ENCODE data around the gene FTSJ3. TPM values are rescaled to one million over a fixed set of nuclear protein-coding genes. Genes with fewer than 3 reads are reported as not detected.

The FTSJ3 gene
- 55.5 to 66.9 TPM (median 59.4 TPM) in 5 replicates for total RNA-seq (2022; extraction: Qiagen RNA extraction; ENCODE audit: low read depth)

GRCh38 chr17:63827002-63827800 is at the start of gene FTSJ3, which contains the start of gene PSMC5:
Gene FTSJ3, minus strand, starts transcription at chr17:63827663. Its CDS starts 761 bp downstream, at chr17:63826902.
Gene PSMC5, plus strand, starts transcription at chr17:63827431. Its CDS starts 60 bp downstream, at chr17:63827491.

GRCh38 chr17:63873577-63873976 is 46.1 kb upstream of the FTSJ3 start, which contains the start of gene CSH2:
Gene CSH2, minus strand, starts transcription at chr17:63873677. Its CDS starts 63 bp downstream, at chr17:63873614.

GRCh38 chr17:63842540-63843386 is 15.3 kb upstream of the FTSJ3 start, which contains the start of gene SMARCD2:
Gene SMARCD2, minus strand, starts transcription at chr17:63842685. Its CDS starts 11 bp downstream, at chr17:63842674.

GRCh38 chr17:63774141-63774968 is 53.1 kb downstream of the FTSJ3 start, which contains the start of gene DDX42:
Gene DDX42, plus strand, starts transcription at chr17:63774170. Its CDS starts 12,880 bp downstream, at chr17:63787050.

GRCh38 chr17:63773272-63774140 is 54.0 kb downstream of the FTSJ3 start, which contains the start of gene CCDC47:
Gene CCDC47, minus strand, starts transcription at chr17:63773597. Its CDS starts 7,422 bp downstream, at chr17:63766175.

Other genes with a start within 250 kb of the FTSJ3 start
- gene TACO1, start 226.8 kb downstream of the FTSJ3 start, total RNA-seq (2022; extraction: Qiagen RNA extraction; ENCODE audit: low read depth) = 51.4 to 57.2 TPM (median 54.1 TPM) in 5 replicates
- 13.7 to 16.9 TPM (median 16.3 TPM) in 5 replicates for gene MAP3K3, start 205.2 kb downstream of the FTSJ3 start, total RNA-seq (2022; extraction: Qiagen RNA extraction; ENCODE audit: low read depth)
- 7.7 to 14.3 TPM (median 12.3 TPM) in 5 replicates for gene LIMD2, start 127.5 kb downstream of the FTSJ3 start, total RNA-seq (2022; extraction: Qiagen RNA extraction; ENCODE audit: low read depth)
- 24.8 to 27.6 TPM (median 26.0 TPM) in 5 replicates for gene STRADA, start 85.9 kb downstream of the FTSJ3 start, total RNA-seq (2022; extraction: Qiagen RNA extraction; ENCODE audit: low read depth)
- gene CCDC47, start 54.1 kb downstream of the FTSJ3 start, total RNA-seq (2022; extraction: Qiagen RNA extraction; ENCODE audit: low read depth) = 98.7 to 147 TPM (median 101 TPM) in 5 replicates
- 86.9 to 109 TPM (median 96.3 TPM) in 5 replicates for gene DDX42, start 53.5 kb downstream of the FTSJ3 start, total RNA-seq (2022; extraction: Qiagen RNA extraction; ENCODE audit: low read depth)
- 211 to 259 TPM (median 225 TPM) in 5 replicates for gene PSMC5, start 232 bp downstream of the FTSJ3 start, total RNA-seq (2022; extraction: Qiagen RNA extraction; ENCODE audit: low read depth)
- gene SMARCD2, start 15.0 kb upstream of the FTSJ3 start, total RNA-seq (2022; extraction: Qiagen RNA extraction; ENCODE audit: low read depth) = 54.3 to 62.8 TPM (median 61.0 TPM) in 5 replicates
- gene CSH2, start 46.0 kb upstream of the FTSJ3 start, total RNA-seq (2022; extraction: Qiagen RNA extraction; ENCODE audit: low read depth) = not detected in 5 replicates
- not detected in 5 replicates for gene GH2, start 54.3 kb upstream of the FTSJ3 start, total RNA-seq (2022; extraction: Qiagen RNA extraction; ENCODE audit: low read depth)
- gene CSH1, start 68.9 kb upstream of the FTSJ3 start, total RNA-seq (2022; extraction: Qiagen RNA extraction; ENCODE audit: low read depth) = not detected in 5 replicates
- not detected in 5 replicates for gene CSHL1, start 83.6 kb upstream of the FTSJ3 start, total RNA-seq (2022; extraction: Qiagen RNA extraction; ENCODE audit: low read depth)
- gene GH1, start 91.2 kb upstream of the FTSJ3 start, total RNA-seq (2022; extraction: Qiagen RNA extraction; ENCODE audit: low read depth) = not detected in 5 replicates
- 0.16 TPM in 1 of 5 replicates, not detected in the others for gene CD79B, start 104.7 kb upstream of the FTSJ3 start, total RNA-seq (2022; extraction: Qiagen RNA extraction; ENCODE audit: low read depth)
- 0.03 to 0.18 TPM (median 0.10 TPM) in 4 of 5 replicates, not detected in the other for gene SCN4A, start 145.3 kb upstream of the FTSJ3 start, total RNA-seq (2022; extraction: Qiagen RNA extraction; ENCODE audit: low read depth)
- 0.57 to 1.00 TPM (median 0.79 TPM) in 5 replicates for gene PRR29, start 170.7 kb upstream of the FTSJ3 start, total RNA-seq (2022; extraction: Qiagen RNA extraction; ENCODE audit: low read depth)
- gene ICAM2, start 193.0 kb upstream of the FTSJ3 start, total RNA-seq (2022; extraction: Qiagen RNA extraction; ENCODE audit: low read depth) = 0.08 TPM in 1 of 5 replicates, not detected in the others

Measured in A549 treated with RU486 at 1 μM for 4 hours (cell line).